Fibroblast of lung (primary cell): Measurements from ENCODE around the gene APOL3. TPM values are rescaled to one million over a fixed set of nuclear protein-coding genes. Genes with fewer than 3 reads are reported as not detected.
"Not testable (repeated sequence)": the region's sequence is repeated elsewhere in the genome, so short reads cannot be mapped to it uniquely, and the experiment has no call there.

Experiments used
- DNase-seq, 2 donors: peaks; one replicate each; pipeline versions ENCODE4 v3.0.0 to v3.0.0-alpha.2; 2010; ENCODE audit warnings: low read depth in 2 of 2
- H2AFZ ChIP-seq: 2 replicates; pipeline ENCODE4 v1.5.1; 2012; ENCODE audit warnings: low read length, control low read depth, inconsistent platforms
- H3K27ac ChIP-seq: 2 replicates; pipeline ENCODE4 v1.5.1; 2011; ENCODE audit warnings: low read length, control low read depth; ENCODE audit not compliant: insufficient read depth
- H3K27me3 ChIP-seq: 2 replicates; pipeline ENCODE4 v1.5.1; 2011; ENCODE audit warnings: mild to moderate bottlenecking, low read length; ENCODE audit not compliant: control insufficient read depth, insufficient read depth
- H3K36me3 ChIP-seq: 2 replicates; pipeline ENCODE4 v1.5.1; 2011; ENCODE audit warnings: low read length; ENCODE audit not compliant: control insufficient read depth, insufficient read depth
- H3K4me1 ChIP-seq: 2 replicates; pipeline ENCODE4 v1.5.1; 2011; ENCODE audit warnings: low read length; ENCODE audit not compliant: control insufficient read depth, insufficient read depth; ENCODE audit errors: extremely low read depth
- H3K4me2 ChIP-seq: 2 replicates; pipeline ENCODE4 v1.5.1; 2011; ENCODE audit warnings: low read length, control low read depth; ENCODE audit not compliant: insufficient read depth; ENCODE audit errors: extremely low read depth
- H3K4me3 ChIP-seq, 4 experiments: fragments of 200-600 bp in 1 of 4; sonication (generic) in 1 of 4; replicated peaks in 1 of 4; 2 replicates each; pipeline ENCODE4 v1.5.1; 2011 to 2016; ENCODE audit warnings: low read length in 4 of 4, low read depth in 3 of 4, mild to moderate bottlenecking in 3 of 4, control low read depth in 2 of 4, inconsistent platforms in 1 of 4, mixed read lengths in 1 of 4; ENCODE audit not compliant: insufficient read depth in 1 of 4; ENCODE audit errors: control extremely low read depth in 1 of 4
- H3K79me2 ChIP-seq: 2 replicates; pipeline ENCODE4 v1.5.1; 2012; ENCODE audit warnings: mild to moderate bottlenecking, low read length, inconsistent platforms; ENCODE audit not compliant: control insufficient read depth, insufficient read depth
- H3K9ac ChIP-seq: 2 replicates; pipeline ENCODE4 v1.5.1; 2011; ENCODE audit warnings: mild to moderate bottlenecking, low read length, control low read depth; ENCODE audit not compliant: insufficient read depth
- H3K9me3 ChIP-seq: 2 replicates; pipeline ENCODE4 v1.5.1; 2012; ENCODE audit warnings: low read depth, low read length; ENCODE audit not compliant: control insufficient read depth, insufficient read depth
- H4K20me1 ChIP-seq: 2 replicates; pipeline ENCODE4 v1.5.1; 2011; ENCODE audit warnings: low read length; ENCODE audit not compliant: control insufficient read depth, insufficient read depth; ENCODE audit errors: extremely low read depth
- CTCF ChIP-seq, 2 donors: IDR thresholded peaks in 1 of 2; conservative IDR thresholded peaks in 1 of 2; 1 replicate in 1 of 2; 2 replicates in 1 of 2; pipeline ENCODE4 v1.5.1; 2011 to 2012; ENCODE audit warnings: low read length in 2 of 2, control low read depth in 1 of 2, inconsistent platforms in 1 of 2, low read depth in 1 of 2, mild to moderate bottlenecking in 1 of 2
- EZH2 ChIP-seq: IDR thresholded peaks from 2 replicates; pipeline ENCODE4 v1.5.1; 2012; ENCODE audit warnings: low read length, control low read depth, mild to moderate bottlenecking; ENCODE audit errors: missing control alignments
- polyA plus RNA-seq, 2 donors: library from polyadenylated mRNA; depleted of rRNA in 1 of 2; stranded (reverse) in 1 of 2; unstranded in 1 of 2; fragments of >200 nt; gene quantifications; 2 replicates each; pipeline ENCODE4 v1.2.1, GENCODE V29; 2011 to 2012; ENCODE audit warnings: missing spikeins in 1 of 2
- total RNA-seq: library from RNA; depleted of rRNA; stranded (reverse); fragments of >200 nt; gene quantifications from 2 replicates; pipeline ENCODE4 v1.2.1, GENCODE V29; 2014

Gene APOL3
- total and polyA plus RNA-seq, 2 donors (not counting 1 experiment from before 2014, with no cell fraction given), result 22.5 to 42.3 TPM

- Histone ChIP-seq H2AFZ (no peak overlapping the region), H3K79me2 (no peaks in the 10 kb centered on the region), H3K9ac (no peak overlapping the region), H3K27ac (no peak overlapping the region), H4K20me1 (no peaks in the 10 kb centered on the region), H3K4me3 (no peak overlapping the region), H3K36me3 (no peaks in the 10 kb centered on the region), H3K9me3 (no peaks in the 10 kb centered on the region), H3K27me3 (peaks cover 3% of the 10 kb centered on the region), H3K4me1 (no peaks in the 10 kb centered on the region), H3K4me2 (no peak overlapping the region)
- no peak for DNase-seq
- TF ChIP-seq EZH2 (no peak), CTCF (conservative IDR thresholded peaks at IDR 0.05 in 1 of 2, IDR thresholded peaks at IDR 0.05 in 1 of 2; ENCODE audit: low read depth in 1 of 2, low read length in 2 of 2) (no peak)
Measured at GRCh38 chr22:36204632-36205015, 44.1 kb upstream of the APOL3 start.

- Histone ChIP-seq H3K36me3 (no peaks in the 10 kb centered on the region), H3K27me3 (peaks cover 3% of the 10 kb centered on the region), H3K9ac (no peak overlapping the region), H3K4me2 (no peak overlapping the region), H3K9me3 (no peaks in the 10 kb centered on the region), H3K79me2 (no peaks in the 10 kb centered on the region), H4K20me1 (no peaks in the 10 kb centered on the region), H2AFZ (no peak overlapping the region), H3K4me3 (no peak overlapping the region), H3K4me1 (no peaks in the 10 kb centered on the region), H3K27ac (no peak overlapping the region)
- DNase-seq, result no peak
- TF ChIP-seq EZH2 (no peak), CTCF (conservative IDR thresholded peaks at IDR 0.05 in 1 of 2, IDR thresholded peaks at IDR 0.05 in 1 of 2; ENCODE audit: low read depth in 1 of 2, low read length in 2 of 2) (no peak)
Measured at GRCh38 chr22:36204001-36204631, 43.6 kb upstream of the APOL3 start.

- not testable (repeated sequence) for H3K4me1 ChIP-seq, H3K4me2 ChIP-seq, H3K27ac ChIP-seq, H4K20me1 ChIP-seq, DNase-seq, H3K27me3 ChIP-seq, H3K36me3 ChIP-seq, H3K9ac ChIP-seq, H3K9me3 ChIP-seq, H3K79me2 ChIP-seq, H3K4me3 ChIP-seq, H2AFZ ChIP-seq
Measured at GRCh38 chr22:36203441-36203840, 42.9 kb upstream of the APOL3 start.

- not testable (repeated sequence) for H3K79me2 ChIP-seq, H2AFZ ChIP-seq, H3K4me3 ChIP-seq, DNase-seq, H3K36me3 ChIP-seq, H3K4me1 ChIP-seq, H3K9me3 ChIP-seq, H3K9ac ChIP-seq, H4K20me1 ChIP-seq, H3K27ac ChIP-seq, H3K4me2 ChIP-seq, H3K27me3 ChIP-seq
Measured at GRCh38 chr22:36202906-36203305, 42.4 kb upstream of the APOL3 start.
